Left colon (tissue), 2 donors: ENCODE data around the gene INSYN1. TPM values are rescaled to one million over a fixed set of nuclear protein-coding genes. Genes with fewer than 3 reads are reported as not detected.
"Not testable (repeated sequence)": the region's sequence is repeated elsewhere in the genome, so short reads cannot be mapped to it uniquely, and the experiment has no call there.

Experiments used
- ATAC-seq: fragments of 200-7000 bp; cut with Tn5 transposase; one replicate; pipeline ENCODE4 v1.9.1; 2020; ENCODE audit warnings: mild to moderate bottlenecking, moderate library complexity
- DNase-seq, 2 donors: peaks; one replicate each; pipeline ENCODE4 v3.0.0-alpha.2; 2020
- intact Hi-C, 2 donors: fragments of 100-400 bp; cut with DNase I in 1 of 2; cut with micrococcal nuclease in 1 of 2; formaldehyde crosslinking; loops; one replicate each; pipeline versions ENCODE4 v1.11.2 to v1.14.0; 2022; cut with DNase I, micrococcal nuclease
- total RNA-seq, 2 donors: library from RNA; stranded (reverse); fragmentation: NEBNext Ultra II Directional; extraction: Animal tissue kit (Norgen Biotek cat#: 25700); gene quantifications; one replicate each; pipeline ENCODE4 v1.2.1, GENCODE V29; 2021
- donor health status: DM: no; HTN: no; CAD: no.
- donor health status: DM: yes; HTN: yes; CAD: no.

Gene INSYN1
- total RNA-seq, 2 donors from 2014 or later: 0.82 to 1.5 TPM

GRCh38 chr15:73724212-73724611 is 28.9 kb downstream of the INSYN1 start:
- intact Hi-C loops: no loop called here
- ATAC-seq: no peak
- no peak for DNase-seq

DNA sequence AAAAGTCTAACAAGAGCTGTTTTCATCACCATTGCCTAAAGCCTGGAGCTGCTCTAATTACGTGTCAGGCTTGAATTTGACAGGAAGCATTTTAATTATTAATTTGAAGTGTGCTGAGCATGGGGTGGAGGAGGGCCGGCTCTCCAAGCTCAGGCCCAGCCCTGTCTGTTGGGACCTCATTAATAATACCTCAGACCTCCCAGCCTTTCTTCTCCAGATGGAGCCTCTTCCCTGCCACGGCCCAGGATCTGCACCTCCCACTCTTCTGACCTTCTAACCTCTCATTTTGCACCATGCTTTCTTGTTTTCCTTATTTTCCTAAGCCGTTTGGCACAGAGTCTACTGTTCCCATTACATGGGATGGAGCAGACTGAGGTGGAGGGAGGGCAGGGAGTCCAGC is 30.0 kb downstream of the INSYN1 start:
- intact Hi-C loops: no loop called here
- no peak for ATAC-seq

DNA sequence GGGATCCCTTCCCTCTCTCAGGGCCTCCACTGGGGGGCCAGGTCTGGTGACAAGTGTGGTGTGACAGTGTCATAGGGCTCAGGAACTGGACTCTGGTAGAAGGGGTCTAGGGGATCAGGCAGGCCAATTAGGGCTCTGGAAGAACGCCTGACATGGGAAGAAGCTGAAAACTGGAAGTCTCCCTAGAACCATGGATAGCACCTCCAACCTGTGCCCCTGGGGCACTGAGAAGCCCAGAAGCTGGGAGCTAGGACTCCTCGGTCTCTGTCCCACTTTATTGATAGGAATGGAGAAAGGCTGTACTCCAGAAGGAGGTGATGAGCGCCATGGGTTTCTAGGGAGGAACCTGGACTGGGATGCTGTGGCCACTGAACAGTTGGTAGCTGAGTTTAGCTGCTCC is 30.7 kb downstream of the INSYN1 start:
- DNase-seq: no peak
- intact Hi-C loops: no loop called here
- no peak for ATAC-seq

More for the DNA sequence above, 30.0 kb downstream of the INSYN1 start:
- no peak for DNase-seq

DNA sequence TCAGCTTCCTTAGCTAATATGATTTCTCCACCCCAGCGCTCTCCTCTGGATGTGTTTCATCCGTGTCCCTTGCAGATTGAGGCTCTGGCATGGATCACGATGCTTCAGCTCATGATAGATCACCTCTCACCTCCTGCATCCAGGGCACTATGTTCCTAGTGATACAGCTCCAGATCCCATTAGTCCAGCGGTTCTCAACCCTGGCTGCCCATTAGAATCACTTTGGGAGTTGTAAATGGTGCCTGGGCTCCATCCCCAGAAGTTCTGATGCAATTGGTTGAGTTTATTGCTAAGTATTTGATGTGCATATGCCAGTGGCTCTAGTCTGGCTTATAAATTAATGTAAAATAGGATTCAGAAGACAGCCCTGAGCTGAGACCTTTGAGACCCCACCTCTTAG is 34.5 kb downstream of the INSYN1 start:
- intact Hi-C loops: no loop called here
- DNase-seq (no peak), ATAC-seq (no peak)

DNA sequence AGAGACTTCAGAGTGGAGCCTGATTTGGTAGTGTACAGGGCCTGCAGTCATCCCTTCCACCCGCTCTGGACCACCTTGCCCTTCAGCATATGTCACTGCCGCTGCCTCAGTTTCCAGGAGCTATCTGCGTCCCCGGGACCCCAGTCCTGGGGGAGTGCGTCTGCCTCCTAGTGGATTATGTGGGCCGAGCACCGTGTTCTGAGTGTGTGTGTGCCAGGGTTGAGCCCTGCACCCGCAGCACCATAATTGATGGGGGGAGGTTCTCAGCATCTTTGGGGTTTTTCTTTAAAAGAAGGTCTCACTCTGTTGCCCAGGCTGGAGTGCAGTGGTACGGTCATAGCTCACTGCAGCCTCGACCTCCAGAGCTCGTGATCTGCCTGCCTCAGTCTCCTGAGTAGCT is 35.3 kb downstream of the INSYN1 start:
- no peak for ATAC-seq
- intact Hi-C loops: no loop called here
- DNase-seq: no peak

DNA sequence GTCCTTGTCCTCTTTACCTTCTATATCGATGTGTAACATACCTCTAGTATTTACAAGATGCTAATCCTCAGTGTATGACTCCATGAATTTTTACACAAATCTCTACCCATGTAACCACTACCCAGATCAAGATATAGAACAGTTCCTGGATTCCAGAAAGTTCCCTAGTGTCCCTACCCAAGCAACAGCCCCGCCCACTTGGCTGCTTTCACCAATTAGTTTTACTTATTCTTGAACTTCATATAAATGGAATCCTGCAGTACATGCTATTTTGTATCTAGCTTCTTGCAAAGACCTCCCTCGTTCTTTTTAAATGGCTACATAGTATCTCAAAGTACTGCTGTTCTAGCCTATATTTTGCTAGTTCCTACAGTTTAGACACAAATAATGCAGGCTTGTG is 35.9 kb downstream of the INSYN1 start:
- DNase-seq (no peak), ATAC-seq (no peak)
- intact Hi-C loops: no loop called here

- peak; percentile 60 for ATAC-seq
- DNase-seq: no peak
- intact Hi-C loops: no loop called here
Measured at GRCh38 chr15:73716417-73716816, 36.7 kb downstream of the INSYN1 start.

- no peak for DNase-seq
- no peak for ATAC-seq
- intact Hi-C loops: no loop called here
Measured at GRCh38 chr15:73715417-73715816, 37.7 kb downstream of the INSYN1 start.

DNA sequence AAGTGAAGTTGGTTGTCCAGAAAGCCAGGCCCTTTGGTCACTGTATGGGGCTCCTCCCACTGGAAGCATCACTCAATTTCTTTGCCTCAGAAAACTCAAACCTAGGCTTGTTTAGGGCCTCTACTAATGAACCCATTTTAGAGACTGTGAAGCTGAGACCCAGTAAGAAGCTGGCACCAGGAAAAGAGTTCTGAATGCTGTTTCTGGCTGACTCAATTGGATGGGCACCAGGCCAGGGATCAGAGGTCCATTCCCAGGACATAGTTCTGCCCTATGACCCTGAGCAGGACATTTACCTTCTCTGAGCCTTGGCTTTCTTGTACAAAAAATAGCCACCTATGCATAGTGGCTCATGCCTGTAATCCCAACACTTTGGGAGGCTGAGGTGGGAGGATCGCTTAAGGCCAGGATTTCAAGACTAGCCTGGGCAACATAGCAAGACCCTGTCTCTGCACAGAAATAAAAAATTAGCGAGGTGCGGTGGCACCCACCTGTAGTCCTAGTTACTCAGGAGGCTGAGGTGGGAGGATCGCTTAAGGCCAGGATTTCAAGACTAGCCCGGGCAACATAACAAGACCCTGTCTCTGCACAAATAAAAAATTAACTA is 38.4 kb downstream of the INSYN1 start:
- intact Hi-C loops: no loop called here
- no peak for DNase-seq
- ATAC-seq: no peak

- intact Hi-C loops: no loop called here
- ATAC-seq: no peak
- no peak for DNase-seq
Measured at GRCh38 chr15:73712107-73712506, 41.0 kb downstream of the INSYN1 start.

GRCh38 chr15:73711526-73711925 is 41.6 kb downstream of the INSYN1 start:
- ATAC-seq (no peak), DNase-seq (no peak)
- intact Hi-C loops: no loop called here

GRCh38 chr15:73710321-73710720 is 42.8 kb downstream of the INSYN1 start:
- ATAC-seq (no peak), DNase-seq (no peak)
- intact Hi-C loops: no loop called here

DNA sequence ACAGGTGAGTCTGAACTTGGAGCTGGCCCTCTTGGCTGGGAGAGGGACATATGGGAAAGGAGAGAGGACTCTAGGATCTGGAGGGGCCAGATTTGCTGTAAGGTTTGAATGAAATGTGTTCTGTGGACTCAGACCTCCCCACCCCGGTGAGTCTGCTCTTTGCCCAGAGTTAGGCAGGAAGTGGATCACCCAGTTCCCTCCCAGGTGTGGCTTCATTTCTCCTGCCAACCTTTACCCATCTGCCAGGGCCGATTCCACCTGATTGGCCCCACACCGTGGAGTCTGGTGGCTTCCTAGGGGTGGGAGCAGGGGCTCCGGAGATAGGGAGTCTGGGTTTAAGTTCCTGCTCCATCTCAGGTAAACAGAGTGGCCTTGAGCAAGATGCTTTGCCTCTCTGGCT is 43.5 kb downstream of the INSYN1 start:
- DNase-seq (peak; percentile 45 to 46), ATAC-seq (peak; percentile 89)

GRCh38 chr15:73709241-73709640 is 43.9 kb downstream of the INSYN1 start:
- ATAC-seq: no peak
- no peak for DNase-seq
- intact Hi-C loops: no loop called here

More for the DNA sequence above, 43.5 kb downstream of the INSYN1 start:
- intact Hi-C loops: no loop called here

DNA sequence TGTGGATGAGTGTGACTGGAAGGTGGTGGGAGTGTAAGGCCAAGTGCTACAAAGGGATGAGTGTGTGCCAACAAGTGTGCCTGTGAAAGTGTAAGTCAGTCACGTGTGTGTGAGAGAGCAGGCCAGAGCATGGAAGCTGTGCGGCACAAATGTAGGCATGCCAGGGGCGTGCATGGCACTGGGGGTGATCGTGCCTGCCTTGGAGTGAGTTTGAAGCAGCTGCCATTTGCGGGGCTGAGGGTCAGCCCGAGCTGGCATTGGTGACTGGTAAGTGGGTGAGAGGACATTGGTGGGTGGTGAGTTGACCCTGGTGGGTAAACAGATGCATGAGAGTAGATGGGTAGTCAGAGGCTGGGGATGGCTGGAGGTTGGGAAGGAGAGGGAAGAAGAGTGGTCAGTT is 44.5 kb downstream of the INSYN1 start:
- intact Hi-C loops: no loop called here
- ATAC-seq (no peak), DNase-seq (no peak)

DNA sequence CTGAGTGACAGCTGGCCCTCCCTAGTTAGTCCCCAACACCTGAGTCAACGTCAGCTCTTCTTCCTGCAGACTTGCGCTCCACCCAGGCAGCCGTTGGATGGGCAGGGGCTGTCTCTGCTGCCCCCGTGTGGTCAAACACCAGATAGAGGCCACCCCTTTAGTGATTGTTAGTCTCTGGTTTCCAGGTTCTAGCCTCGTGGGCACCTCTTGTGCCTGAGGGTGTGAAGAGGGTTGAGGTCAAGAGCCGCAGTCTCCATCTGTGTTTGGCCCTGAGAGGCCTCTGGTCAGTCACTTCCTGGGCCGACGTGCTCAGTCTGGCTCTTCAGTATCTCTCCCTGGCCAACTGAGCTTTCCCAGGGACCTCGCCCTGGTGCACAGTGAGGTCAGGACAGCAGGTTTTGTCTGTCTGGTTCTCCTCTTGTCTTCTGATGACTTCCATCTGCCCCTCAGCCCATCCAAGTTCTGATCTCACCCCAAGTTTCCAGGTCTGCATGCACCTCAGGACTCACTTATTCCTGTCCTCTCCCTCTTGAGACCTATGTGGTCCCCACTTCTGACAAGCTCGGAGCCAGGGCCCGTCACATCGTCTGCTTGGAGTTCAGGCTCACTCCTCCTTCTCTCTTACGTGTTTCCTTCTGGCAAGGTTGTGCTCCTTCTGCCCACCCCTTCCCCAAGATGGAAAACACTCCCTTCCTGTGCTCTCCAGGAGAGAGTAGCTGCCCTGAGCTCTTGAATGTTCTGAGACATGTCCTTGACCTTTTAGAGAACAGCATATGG is 48.1 kb downstream of the INSYN1 start:
- peak; percentile 61 to 73 for DNase-seq
- peak; percentile 77 for ATAC-seq
- intact Hi-C loops: no loop called here

DNA sequence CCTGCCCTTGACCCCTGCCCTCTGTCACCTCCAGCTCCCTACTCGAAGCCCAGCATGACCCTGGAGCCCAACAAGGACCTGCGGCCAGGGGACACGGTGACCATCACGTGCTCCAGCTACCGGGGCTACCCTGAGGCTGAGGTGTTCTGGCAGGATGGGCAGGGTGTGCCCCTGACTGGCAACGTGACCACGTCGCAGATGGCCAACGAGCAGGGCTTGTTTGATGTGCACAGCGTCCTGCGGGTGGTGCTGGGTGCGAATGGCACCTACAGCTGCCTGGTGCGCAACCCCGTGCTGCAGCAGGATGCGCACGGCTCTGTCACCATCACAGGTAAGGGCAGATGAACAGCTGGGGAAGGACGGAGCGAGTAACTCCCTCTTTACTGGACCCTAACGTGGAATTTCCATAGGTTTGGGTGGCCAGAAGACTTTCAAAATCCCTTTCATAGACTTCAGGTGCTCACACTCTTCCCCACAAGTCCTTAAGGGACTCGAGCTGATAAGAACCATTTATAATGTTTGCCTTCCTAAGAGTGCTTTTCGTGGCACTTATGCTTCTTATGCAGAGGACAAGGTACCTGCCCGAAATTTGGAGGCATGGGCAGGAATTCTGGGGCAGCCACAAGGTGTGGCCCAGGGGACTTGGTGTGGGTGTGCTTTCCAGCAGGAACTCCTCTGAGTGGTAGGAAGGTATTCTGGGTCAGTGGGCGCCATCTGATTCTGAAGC is 48.8 kb downstream of the INSYN1 start:
- DNase-seq, ATAC-seq, intact Hi-C loops: not testable (repeated sequence)

- ATAC-seq, intact Hi-C loops, DNase-seq: not testable (repeated sequence)
Measured at GRCh38 chr15:73703601-73704000, 49.5 kb downstream of the INSYN1 start.

DNA sequence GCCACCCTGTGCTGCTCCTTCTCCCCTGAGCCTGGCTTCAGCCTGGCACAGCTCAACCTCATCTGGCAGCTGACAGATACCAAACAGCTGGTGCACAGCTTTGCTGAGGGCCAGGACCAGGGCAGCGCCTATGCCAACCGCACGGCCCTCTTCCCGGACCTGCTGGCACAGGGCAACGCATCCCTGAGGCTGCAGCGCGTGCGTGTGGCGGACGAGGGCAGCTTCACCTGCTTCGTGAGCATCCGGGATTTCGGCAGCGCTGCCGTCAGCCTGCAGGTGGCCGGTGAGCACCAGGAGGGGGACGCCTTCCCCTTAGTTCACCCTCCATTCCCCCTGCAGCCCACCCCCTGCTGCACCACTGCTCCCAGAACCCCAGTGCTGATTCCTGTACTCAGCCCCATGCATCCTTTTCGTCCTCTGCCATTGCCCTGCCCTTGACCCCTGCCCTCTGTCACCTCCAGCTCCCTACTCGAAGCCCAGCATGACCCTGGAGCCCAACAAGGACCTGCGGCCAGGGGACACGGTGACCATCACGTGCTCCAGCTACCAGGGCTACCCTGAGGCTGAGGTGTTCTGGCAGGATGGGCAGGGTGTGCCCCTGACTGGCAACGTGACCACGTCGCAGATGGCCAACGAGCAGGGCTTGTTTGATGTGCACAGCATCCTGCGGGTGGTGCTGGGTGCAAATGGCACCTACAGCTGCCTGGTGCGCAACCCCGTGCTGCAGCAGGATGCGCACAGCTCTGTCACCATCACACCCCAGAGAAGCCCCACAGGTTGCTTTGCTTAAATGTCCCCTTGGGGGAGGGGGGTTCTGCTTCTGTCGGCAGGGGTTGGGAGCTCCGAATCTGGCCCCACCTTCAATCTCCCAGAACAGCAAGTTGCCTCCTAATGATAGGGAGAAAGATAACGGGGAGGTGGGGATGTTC is 50.6 kb downstream of the INSYN1 start:
- DNase-seq, intact Hi-C loops, ATAC-seq: not testable (repeated sequence)
